Skeletal muscle cell (primary cell): Measurements from ENCODE around the gene ADARB2.
"Not testable (repeated sequence)": the region's sequence is repeated elsewhere in the genome, so short reads cannot be mapped to it uniquely, and the experiment has no call there.

Experiments
- DNase-seq: peaks from one replicate; pipeline ENCODE4 v3.0.0-alpha.2; 2010; ENCODE audit warnings: low read depth
- H3K4me3 ChIP-seq: 2 replicates; pipeline ENCODE4 v1.5.1; 2011; ENCODE audit warnings: low read depth, mild to moderate bottlenecking, control low read depth, low read length, moderate library complexity

Gene ADARB2

DNA sequence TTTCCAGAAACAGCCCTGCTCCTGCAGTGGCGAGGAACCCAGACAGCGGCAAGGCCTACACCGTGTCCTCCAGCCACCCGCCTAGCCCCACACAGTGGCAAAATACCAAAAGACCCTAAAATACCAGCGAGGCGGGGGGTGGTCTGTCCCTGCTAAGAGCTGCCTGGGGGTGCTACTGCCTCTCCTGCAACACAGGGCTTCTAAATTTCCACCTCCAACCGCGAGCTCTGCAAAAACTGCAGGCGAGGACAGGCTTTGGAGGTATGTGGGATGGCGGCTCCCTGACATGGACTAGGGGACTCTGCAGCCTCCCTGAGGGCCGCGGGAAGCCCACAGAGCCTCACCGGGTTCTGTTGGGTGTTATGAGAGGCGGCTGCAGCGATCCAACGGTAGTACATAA lies 558.8 kb downstream of the ADARB2 start:
- DNase-seq: no peak
- no peak overlapping the region for H3K4me3 ChIP-seq

GRCh38 chr10:1177936-1178335 lies 559.4 kb downstream of the ADARB2 start:
- no peak for DNase-seq
- H3K4me3 ChIP-seq: no peak overlapping the region

- no peak for DNase-seq
- H3K4me3 ChIP-seq: no peak overlapping the region
These were observed 561.3 kb downstream of the ADARB2 start for GRCh38 chr10:1175956-1176565.

GRCh38 chr10:1174022-1174421 lies 563.3 kb downstream of the ADARB2 start:
- no peak for DNase-seq
- no peak overlapping the region for H3K4me3 ChIP-seq

DNA sequence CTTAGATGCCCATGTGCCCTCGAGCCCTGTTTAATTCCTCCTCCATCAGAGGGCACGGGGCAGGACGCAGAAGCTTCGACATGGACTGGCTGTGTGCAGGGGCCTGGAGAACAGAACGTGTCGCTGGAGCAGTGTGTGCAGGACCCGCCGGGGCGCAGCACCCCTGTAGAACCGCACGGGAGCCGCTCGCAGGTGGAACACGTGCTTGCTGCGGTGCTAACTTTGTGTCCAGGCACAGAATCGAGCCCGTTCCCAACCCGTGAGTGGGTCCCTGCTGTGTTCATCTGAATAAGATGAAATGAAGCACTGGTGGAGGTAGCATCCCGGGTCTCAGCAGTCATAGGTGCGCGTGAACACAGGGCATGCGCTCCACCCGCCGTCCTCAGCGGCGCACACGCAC lies 564.2 kb downstream of the ADARB2 start:
- no peak for DNase-seq
- no peak overlapping the region for H3K4me3 ChIP-seq

DNA sequence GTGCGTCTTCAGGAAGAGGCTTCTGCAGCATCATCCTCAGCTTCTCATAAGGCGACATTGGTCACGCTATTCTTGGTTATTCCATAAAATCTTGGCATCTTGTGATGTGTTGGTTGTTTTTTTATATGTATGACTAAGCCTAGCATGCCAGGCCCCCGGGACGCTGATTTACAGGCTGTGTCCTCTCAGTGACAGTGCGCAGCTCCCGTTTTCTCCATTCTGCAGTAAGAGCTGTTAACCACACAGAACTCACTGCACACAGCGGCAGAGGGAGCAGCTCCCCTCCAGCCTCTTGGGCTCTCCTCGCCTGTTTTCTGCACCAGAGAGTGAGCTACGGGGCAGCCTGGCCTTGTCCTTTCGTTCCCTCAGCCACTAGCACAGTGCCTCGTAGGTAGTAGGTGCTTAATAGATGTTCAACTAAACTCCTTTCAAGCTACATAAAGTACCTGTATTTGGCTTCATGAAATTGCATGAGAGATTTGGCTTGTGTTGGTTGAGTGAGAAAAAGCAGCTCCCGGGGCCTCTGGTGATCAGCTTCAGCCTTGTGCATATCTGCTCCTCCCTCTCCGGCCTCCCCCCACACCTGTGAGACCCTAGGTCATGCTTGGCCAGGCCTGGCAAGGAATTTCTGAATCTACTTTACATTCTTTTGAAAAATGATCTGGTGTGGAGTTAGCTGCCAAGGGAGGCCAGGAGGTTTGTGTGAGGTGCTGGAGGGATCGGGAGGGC lies 564.9 kb downstream of the ADARB2 start:
- no peak overlapping the region for H3K4me3 ChIP-seq
- no peak for DNase-seq

- H3K4me3 ChIP-seq: no peak overlapping the region
- no peak for DNase-seq
These were observed 565.7 kb downstream of the ADARB2 start for GRCh38 chr10:1171586-1171985.

DNA sequence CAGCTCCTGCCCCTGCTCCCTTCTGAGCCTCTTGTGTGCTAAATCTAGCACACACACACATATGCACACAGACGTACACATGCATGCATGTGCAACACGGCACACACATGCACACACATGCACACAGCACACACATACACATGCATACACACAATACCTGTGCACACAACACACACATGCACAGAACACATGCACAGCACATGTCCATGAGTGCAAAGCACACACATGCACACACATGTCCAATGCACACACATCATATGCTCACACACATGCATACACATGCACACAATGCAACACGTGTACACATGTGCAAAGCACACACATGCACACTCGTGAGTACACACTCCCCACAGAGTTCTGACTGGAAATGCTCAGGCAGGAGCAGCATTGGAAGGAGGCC lies 566.1 kb downstream of the ADARB2 start:
- no peak overlapping the region for H3K4me3 ChIP-seq
- DNase-seq: no peak

DNA sequence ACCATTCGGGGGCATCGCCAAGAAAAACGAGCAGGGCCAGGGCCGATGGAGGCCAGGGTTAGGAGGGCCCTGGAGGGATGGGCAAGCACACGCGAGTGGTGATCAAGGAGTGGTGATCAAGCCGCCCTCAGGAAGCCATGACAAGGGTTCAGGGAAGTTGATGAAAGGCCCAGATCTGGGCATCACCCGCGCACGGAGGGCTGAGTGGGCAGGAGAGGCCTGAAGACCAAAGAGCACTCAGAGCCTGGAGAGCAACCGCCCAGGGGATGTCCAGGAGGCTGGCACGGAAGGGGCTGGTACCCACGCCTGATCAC lies 566.5 kb downstream of the ADARB2 start:
- no peak overlapping the region for H3K4me3 ChIP-seq

DNA sequence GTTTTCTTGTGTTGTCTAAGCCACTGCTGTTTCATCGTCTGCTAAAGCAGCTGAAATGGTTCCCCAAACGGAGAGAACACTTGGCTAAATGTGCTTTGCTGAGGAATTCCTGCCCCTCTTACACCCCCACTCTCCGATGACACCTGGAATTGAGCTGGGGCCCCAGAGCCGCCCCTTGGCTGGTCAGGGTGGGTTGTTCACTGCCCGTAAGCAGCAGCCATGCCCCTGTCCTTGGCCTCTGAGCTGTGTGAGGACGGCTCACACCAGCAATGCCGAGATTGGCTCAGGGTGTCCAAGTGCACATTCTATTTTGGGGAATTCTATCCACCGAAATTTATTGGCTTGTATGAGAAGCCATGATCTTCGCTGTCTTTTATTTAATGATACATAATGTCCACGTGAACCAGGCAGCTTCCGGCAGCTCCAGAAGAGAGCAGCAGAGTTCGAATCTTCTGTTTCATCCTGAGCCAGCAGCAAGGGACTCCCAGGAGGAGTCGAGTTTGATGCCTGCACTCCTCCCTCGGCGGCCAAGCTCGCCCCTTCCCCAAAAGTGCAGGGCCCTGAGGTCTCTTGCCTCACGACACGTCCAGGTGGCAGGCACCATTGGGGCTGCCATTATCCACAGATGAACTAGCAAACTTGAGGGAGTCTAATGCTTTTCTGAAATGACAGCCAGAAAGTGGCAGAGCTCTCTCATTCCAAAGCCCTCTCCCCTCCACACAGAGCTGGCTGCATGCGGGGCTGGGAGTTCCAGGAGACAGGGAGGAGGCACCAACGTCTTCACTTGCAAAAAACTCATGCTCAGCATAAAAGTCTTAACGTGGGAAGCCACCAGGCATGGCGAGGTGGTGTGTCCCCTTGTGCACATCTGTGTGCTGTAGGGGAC lies 567.1 kb downstream of the ADARB2 start:
- DNase-seq: no peak
- no peak overlapping the region for H3K4me3 ChIP-seq

More for the DNA sequence above, 566.5 kb downstream of the ADARB2 start:
- no peak for DNase-seq

- no peak overlapping the region for H3K4me3 ChIP-seq
- DNase-seq: no peak
These were observed 568.0 kb downstream of the ADARB2 start for GRCh38 chr10:1169186-1169885.

DNA sequence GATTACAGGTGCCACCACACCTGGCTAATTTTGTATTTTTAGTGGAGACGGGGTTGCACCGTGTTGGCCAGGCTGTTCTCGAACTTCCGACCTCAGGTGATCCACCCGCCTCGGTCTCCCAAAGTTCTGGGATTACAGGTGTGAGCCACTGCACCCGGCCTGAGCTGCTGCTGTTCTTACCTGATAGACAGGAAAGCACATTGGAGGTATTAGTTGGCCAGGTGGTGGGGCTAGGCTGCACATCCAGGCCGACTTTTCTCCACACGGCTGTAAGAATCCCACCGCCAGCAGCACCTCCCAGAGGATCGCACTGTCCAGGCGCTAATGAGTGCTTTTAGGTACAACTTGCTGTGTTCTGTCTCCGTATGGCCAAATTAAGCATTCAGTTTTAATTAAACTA lies 568.6 kb downstream of the ADARB2 start:
- no peak overlapping the region for H3K4me3 ChIP-seq
- no peak for DNase-seq

DNA sequence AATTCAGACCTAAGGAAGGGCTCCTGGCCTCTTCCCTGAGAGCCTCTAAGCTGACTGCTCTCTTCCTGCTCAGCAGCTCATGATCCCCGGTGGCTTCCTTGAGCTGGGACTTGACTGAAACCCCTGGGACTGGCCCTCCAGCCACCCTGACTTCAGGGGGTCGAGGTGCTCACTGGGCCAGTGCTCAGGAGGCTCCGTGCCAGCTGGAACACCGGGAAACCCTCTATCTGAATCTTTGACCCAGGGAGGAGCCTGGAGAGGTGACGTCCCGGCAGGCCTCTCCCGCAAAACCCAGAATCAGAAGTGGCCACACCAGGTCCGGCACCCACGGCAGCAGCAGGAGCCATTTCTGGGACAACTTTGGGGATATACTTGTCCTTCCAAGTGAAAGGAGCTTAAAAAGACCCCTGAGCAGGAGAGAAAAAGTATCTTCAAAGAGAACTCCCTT lies 570.5 kb downstream of the ADARB2 start:
- DNase-seq: no peak

DNA sequence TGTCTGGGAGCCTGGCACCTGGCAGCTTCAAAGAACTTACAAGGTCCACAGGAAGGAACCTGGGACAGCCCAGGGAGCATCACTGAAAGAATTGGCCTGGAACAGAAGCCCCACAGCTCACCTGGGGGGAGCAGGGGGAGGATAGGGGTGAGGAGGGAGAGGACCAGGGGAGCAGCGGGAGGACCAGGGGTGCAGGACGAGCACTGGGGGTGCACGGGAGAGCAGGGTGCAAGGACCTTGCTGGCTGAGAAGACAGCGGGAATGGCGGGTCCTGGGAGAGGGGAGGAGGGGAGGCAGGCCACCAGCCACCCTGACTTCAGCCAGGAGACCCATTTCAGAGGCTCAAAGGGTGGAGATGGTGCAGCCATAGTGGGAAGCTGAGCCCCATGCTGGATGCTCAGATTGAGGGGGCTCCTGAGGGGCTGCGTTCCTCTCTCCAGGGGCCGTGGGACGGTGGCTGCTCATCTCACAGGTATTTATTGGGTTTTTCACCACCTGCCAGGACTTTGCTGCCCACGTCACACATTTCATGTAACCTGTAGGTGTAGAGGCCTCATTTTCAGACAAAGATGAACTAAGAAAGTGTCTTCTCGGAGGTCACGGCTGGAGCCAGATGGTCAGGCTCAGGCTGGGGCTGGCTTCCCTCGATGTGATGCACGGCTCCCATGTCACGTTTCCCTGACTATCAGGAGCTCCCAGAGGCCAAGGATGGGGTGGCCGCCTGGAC lies 571.1 kb downstream of the ADARB2 start:
- no peak for DNase-seq
- H3K4me3 ChIP-seq: no peak overlapping the region

More for the DNA sequence above, 570.5 kb downstream of the ADARB2 start:
- no peak overlapping the region for H3K4me3 ChIP-seq

DNA sequence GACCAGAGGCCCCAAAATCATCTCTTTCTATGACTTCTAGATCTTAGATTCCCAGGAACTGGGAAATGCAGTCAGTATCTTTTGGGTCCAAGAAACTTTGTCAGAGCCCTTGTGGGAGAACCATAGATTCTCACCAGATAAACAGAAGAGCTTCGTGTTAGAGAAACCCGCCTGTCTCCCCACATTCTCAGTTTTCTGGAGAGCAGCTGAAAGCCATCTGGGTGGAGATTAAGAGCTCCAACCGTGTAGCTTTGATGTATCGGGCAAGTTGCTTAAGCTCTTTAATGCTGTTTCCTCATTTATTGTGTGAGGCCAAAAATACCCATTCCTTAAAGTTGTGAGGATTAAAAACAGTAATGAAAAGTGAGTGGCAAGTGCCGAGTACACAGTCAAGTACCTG lies 573.5 kb downstream of the ADARB2 start:
- no peak for DNase-seq
- H3K4me3 ChIP-seq: no peak overlapping the region

- H3K4me3 ChIP-seq: no peak overlapping the region
- DNase-seq: no peak
These were observed 574.1 kb downstream of the ADARB2 start for GRCh38 chr10:1163204-1163660.

- DNase-seq: no peak
- H3K4me3 ChIP-seq: no peak overlapping the region
These were observed 574.7 kb downstream of the ADARB2 start for GRCh38 chr10:1162481-1163203.

GRCh38 chr10:1161315-1161673 lies 576.0 kb downstream of the ADARB2 start:
- not testable (repeated sequence) for DNase-seq, H3K4me3 ChIP-seq
